ENCODE data around the gene SLC19A1.

Gene SLC19A1

DNA sequence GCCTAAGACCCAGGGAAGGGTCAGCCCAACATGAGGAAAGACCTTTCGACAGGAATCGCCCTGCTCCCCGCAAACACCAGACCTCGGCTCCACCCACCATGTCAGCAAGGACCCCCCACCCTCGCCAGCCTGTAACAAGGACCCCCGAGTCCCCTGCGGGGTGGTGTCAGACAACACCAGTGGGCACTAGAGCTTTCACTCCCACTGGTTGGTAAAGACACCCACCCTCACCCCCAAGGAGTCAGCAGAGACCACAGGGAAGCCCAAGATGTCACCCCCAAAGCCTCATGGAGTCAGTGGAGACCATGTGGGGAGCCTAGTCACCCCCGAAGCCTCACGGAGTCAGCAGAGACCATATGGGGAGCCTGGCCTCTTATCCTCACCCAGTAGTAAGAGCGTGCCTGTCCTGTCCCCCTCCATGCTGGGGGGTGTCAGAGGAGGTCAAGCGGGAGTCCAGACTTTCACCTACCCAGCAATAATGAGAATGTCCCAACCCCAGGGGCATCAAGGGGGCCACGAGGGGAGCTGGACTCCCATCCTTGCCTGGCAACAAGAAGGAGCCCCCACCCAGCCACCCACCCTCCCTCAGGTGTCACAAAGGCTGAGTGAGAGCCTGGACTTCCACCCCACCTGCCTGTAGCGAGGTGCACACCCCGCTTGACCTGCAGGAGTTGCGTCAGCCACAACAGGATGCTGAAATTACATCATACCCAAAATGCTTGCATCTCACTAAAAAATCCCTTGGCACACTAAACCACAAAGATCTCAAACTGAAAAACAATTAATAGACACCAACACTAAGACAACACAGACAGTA, 24.8 kb downstream of the SLC19A1 start:
- no peak for DNase-seq (ENCODE audit: low read depth in 2 of 2)

DNA sequence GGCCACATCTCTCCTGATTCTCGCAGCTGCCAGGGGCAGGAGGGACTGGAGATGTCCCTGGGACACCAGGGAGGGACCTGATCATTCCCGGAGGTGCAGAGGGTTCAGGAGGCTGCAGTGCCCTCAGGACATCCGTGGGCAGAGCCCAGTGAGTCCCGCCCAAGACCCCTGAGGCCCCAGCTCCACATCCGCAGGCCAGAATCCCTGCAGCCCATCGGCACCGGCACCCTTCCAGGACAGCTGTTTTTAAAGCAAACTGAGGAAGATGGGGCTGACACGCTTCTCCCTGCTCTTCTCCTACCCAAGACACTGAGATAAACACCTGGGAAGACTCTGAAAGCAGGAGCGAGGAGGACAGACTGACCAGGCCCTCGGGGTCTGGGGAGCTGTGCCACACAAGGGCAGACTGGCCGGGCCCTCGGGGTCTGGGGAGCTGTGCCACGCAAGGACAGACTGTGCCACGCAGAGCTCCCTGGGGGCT, 25.5 kb downstream of the SLC19A1 start:
- DNase-seq (ENCODE audit: low read depth in 2 of 2), result no peak

DNA sequence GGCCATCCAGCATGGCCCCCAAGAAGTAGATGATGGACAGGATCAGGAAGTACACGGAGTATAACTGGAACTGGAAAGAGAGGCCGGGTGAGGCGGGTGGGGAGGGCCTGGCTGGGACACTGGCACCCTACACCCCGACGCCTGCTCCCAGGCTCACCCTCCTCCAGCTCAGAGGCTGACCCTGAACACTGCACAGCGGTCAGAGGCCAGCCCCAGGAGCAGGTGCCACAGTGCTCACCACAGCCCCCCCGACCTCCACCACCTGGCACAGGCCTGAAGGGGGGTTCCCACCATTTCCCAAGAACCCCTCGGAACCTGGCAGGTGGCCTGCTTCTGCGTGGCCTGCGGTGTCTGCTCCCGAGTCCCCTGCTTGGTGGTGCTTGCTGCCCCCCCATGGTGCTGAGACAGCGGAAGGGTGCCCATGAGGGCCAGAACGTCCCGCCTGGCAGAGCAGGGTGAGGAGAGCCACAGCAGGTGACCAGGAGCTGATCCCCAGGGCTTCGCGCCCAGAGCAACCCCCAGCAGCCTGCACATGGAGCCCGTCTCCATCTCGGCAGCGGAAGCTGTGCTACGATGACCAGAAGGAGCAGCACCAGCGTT, 26.1 kb downstream of the SLC19A1 start:
- DNase-seq (ENCODE audit: low read depth in 2 of 2), result no peak

DNA sequence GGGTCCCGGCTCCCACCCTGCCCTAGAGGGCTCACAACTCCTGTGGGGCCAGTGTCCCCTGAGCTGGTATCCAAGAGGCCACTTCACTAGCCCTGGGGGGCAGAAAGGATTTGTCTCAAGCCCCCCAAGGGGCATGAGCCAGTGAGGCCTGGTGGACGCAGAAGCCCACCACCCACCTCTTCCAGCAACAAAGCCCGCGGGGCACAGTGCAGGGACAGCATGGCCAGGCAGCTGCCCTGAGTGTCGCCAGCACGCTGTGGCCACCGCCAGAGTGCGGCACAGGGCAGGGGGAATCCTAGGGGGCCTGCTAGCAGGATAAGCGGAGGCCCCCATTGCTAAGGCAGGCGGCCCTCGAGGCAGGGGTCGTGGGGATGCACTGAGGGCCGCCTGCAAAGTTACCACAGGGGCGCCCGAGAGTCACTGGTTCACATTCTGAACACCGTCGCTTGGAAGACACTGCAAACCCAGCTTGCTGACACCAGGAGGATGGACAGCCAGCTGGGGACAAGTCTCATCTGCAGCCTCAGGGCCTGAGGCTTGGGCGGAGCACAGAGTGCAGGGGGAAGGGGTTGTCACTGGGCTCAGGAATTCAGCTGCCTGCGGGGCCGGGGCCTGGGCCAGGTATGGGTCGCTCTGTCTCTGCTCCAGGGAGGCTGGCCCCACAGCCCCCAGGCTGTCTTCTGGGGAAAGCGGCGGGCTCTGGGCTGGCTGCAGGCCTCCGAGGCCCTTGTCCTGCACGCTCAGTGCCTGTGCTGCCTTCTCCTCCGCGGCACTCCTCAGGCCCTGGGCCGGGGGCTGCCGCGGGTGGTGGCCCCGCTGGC, 26.8 kb downstream of the SLC19A1 start:
- no peak for DNase-seq (ENCODE audit: low read depth in 2 of 2)

DNA sequence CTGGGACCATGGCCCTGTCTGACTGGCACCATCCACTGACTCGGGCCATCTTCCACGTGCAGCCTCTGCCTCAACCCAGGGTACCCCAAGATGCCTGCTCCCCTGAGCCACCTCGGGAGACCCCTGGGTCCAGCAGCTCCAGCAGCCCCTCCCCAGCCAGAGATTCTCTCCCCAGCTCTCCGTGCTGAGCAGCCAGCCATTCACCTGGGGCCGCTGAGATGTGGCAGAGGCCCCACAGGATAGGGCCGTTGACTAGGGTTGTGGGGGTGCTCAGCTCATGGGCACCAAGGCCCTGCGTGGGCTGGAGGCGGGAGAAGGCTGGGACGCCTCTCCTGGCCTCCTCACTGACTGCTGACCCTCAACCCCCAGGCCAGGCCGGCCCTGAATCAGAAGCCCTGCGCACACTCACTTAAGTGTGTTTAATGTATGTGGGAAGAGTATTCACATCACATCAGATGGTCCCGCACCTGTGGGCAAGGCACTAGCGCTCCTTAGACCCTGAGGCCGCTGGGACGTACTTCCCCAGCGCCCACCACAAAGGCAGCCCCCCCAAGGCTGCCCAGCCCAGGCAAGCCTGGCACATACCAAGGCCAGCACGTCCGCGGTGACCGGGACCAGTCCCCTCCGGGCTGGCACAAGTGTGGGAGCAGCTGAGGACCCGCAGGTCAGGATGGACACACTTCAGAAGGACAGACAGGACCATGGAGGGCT, 27.8 kb downstream of the SLC19A1 start:
- no peak for DNase-seq (ENCODE audit: low read depth in 2 of 2)

DNA sequence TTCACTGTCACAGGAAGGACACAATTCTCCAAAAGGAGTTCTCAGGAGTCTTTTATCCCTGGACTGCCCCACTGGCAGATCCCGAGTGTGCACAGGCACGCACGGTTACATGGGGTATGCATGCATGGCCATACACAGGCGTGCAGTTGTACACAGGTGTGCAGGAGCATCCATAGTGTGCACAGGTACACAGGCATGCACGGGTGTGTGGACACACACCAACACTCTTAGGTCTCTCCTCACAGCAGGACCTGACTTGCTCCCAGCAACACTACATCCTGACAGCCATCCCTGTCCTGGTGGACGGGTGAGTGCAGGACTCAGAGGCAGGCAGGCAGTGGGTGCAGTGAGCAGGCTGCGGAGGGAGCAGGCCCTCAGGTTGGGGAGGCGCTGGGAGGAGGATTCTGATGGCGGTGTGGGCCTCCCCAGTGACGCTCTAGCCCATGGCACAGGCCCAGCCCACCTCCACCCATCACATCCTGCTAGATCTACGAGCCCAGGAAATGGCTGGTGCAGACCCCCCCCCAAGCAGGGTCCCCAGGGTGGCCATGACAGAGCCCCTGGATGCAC, 28.4 kb downstream of the SLC19A1 start:
- DNase-seq (ENCODE audit: low read depth in 2 of 2), result no peak

DNA sequence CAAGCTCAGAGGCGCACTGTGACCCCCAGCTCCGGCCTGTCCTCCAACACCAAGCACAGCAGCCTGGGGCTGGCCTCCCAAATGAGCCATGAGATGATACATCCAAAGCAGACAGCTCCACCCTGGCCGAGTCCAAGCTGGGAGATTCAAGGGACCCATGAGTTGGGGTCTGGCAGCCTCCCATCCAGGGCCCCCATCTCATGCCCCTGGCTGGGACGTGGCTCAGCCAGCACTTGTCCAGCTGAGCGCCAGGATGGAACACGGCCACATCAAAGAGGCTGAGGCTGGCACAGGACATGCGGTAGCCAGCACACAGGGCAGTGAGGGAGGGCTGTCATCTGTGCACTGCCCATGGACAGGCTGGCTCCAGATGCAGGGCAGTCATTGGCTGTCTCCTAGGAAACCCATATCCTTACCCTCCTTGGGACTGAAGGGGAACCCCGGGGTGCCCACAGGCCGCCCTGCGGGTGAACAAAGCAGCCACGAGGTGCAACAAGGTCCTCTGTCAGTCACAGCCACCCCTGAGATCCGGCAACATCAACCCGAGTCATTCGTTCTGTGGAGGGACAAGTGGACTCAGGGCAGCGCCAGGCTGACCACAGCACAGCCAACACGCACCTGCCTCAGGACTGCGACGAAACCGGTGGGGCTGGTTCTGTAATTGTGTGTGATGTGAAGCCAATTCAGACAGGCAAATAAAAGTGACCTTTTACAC, 29.1 kb downstream of the SLC19A1 start:
- no peak for DNase-seq (ENCODE audit: low read depth in 2 of 2)

DNA sequence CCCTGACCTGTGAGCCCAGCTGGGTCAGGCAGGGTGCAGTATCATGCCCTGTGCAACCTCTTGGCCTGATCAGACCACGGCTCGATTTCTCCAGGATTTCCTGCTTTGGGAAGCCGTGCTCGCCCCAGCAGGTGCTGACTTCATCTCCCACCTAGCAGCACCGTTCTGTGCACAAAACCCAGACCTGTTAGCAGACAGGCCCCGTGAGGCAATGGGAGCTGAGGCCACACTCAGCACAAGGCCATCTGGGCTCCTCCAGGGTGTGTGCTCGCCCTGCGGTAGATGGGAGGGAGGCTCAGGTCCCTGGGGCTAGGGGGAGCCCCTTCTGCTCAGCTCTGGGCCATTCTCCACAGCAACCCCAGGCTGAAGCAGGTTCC, 29.6 kb downstream of the SLC19A1 start:
- DNase-seq (ENCODE audit: low read depth in 2 of 2), result no peak

DNA sequence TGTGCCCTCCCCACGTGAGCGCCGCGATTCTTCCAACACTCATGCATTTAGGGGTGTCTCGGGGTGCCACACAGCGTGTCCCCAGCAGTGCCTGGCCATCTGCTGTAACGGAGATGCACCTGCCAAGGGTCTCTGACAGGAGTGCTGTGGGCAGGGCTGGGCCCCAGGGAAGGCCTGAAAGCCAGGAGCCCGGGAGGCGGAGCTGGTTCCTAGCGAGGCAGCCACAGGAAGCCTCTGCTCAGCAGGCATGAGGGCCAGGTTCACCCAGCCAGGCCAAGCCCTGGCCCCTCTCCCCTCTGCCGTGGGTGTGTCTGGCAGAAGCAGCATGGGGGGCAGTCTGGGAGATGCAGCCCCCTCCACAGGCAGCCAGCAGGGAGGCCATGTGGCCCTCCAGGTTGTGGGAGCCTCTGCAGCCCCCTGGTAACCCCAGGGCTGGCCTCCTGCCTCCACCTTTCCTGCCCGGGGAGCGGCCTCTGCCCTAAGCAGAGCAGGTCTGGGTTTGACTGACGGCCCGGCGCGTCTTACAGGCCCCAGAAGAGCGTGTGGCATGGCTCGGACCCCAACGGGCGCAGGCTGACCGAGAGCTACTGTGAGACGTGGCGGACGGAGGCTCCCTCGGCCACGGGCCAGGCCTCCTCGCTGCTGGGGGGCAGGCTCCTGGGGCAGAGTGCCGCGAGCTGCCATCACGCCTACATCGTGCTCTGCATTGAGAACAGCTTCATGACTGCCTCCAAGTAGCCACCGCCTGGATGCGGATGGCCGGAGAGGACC, 30.4 kb downstream of the SLC19A1 start:
- DNase-seq (ENCODE audit: low read depth in 2 of 2), result no peak

DNA sequence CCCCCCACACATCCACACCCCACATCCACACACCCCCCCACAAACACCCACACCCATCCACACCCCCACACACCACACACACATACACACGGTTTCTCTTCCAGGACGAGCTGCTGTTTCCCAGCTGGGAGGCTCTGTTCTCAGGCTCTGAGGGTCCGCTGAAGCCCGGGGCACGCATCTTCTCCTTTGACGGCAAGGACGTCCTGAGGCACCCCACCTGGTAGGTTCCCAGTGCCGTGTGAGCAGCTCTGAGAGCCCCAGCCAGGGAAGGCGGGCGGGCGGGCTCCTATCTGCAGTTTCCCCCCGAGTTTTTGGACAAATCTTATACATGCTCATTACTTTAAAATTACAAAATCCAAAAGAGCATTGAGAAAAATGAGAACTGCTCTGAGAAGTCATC, 31.2 kb downstream of the SLC19A1 start:
- DNase-seq (ENCODE audit: low read depth in 2 of 2), result no peak

DNA sequence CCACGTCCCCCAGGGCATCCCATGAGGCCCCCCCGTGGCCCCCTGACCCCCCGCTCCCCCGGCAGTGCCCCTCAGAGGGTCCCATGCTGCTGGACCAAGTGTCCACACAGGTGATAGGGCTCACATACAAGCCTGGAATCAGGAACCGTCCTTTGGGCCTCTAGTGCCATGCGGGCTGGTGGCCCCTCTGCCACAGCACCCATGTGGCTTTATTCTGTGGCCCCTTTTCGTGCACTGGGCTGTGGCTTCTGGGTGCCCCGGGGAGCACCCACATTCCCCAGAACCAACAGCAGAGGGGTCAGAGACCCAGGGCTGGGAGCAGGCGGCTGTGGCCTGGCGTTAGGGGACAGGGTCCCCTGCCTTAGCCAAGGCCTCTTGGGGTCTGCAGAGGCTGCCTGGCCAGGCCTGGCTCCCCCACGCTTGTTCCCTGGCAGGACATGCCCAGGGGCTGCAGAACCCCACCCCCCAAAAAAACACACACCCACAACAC, 31.7 kb downstream of the SLC19A1 start:
- DNase-seq (ENCODE audit: low read depth in 2 of 2), result no peak

DNA sequence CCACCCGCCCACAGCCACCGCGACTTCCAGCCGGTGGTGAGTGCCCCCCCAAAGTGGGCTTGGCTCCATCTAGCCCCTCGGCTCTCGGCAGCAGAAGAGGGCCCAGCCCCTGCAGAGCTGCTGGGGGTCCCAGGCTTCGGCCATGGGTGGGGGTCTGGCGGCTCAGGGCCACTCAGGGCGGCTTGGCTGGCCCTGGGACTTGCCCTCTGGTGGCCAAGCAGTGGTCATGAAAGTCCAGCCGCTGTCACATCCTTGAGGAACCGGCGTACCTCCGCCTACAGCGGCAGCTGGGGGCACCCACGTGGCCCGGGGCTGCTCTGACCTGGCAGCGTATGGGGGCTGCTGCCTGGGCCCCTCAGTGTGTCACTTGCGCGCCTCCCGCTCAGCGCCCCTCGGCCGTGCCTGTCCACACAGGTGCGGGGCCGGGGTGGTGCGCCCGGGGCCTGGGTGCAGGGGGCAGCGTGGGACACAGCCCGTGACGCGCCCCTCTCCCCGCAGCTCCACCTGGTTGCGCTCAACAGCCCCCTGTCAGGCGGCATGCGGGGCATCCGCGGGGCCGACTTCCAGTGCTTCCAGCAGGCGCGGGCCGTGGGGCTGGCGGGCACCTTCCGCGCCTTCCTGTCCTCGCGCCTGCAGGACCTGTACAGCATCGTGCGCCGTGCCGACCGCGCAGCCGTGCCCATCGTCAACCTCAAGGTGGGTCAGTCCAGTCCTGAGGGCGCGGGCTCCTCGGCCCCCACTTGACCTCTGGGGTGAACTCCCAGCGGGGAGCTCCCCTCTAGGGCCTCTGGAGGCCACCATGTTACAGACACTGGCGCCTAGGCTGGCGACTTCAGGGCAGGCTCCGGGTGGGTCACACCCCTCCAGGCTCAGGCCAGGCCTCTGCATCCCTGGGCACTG, 32.4 kb downstream of the SLC19A1 start:
- no peak for DNase-seq (ENCODE audit: low read depth in 2 of 2)

DNA sequence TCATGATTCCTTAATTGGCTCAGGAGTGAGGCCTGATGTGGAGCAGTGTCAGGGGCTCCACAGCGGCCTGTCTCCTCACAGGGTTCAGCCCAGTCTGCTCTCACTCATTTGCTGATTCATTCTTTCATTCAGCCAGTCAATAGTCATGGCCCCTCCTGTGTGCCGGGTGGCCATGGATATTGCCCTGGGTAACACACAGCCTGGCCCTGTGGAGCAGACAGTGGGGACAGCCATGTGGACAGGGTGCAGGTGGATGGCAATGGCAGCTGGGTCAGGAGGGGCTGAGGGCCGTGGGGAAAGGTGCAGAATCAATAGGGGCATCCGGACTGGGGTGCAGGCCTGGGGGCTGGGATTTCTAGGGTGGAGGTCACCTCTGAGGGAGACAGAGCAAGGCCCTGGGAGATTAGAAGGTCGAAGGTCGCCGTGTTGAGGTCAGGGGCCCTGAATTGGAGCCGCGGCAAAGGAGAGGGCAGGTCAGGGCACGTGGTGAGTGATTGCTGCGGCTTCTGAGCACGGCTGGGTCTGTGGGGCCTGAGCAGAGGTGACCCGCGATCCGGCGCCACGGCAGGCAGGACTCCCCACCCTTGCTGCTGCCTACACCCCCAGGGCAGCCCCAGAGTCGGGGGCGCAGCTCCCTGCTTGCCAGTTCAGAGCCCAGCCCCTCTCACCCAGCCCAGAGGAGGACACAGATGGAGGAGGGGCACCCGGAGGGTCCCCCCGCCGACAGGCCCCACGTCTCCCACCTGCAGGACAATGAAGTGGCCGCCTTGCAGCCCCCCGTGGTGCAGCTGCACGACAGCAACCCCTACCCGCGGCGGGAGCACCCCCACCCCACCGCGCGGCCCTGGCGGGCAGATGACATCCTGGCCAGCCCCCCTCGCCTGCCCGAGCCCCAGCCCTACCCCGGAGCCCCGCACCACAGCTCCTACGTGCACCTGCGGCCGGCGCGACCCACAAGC, 33.4 kb downstream of the SLC19A1 start:
- no peak for DNase-seq (ENCODE audit: low read depth in 2 of 2)

DNA sequence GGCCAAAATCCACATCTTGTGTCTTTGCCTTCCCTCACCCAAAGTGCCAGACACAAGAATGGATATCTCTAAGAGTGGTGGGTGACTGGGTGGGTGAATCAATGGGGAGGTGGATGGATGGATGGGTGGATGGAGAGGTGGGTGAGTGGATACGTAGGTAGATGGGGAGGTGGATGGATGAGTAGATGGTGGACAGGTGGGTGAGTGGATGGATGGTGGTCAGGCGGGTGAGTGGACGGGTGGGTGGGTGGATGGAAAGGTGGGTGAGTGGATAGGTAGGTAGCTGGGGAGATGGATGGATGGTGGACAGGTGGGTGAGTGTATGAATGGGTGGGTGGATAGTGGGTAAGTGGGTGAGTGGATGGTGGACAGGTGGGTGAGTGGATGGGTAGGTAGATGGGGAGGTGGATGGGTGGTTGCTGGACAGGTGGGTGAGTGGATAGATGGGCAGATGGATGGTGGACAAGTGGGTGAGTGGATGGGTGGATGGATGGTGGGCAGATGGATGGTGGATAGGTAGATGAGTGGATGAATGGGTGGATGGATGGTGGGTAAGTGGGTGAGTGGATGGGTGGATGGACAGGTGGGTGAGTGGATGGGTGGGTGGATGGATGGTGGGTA, 34.2 kb downstream of the SLC19A1 start:
- DNase-seq (ENCODE audit: low read depth in 2 of 2), result no peak

DNA sequence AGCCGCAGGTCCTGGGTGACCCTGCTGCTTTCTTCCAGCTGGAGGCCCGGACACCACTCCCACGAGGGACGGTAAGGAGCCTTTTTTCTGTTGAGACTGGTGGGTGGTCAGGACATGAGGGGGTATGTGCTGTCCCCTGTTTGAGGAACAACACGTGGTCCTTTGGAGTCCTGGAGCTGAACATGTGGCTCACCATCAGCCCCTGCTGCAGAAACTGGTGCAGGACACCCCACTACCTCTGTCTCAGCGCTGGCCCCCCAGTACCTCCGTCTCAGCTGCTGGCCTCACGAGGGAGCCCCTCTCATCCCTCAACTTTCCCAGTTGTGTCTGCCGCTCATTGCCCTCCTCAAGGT, 34.7 kb downstream of the SLC19A1 start:
- DNase-seq (ENCODE audit: low read depth in 2 of 2), result no peak

DNA sequence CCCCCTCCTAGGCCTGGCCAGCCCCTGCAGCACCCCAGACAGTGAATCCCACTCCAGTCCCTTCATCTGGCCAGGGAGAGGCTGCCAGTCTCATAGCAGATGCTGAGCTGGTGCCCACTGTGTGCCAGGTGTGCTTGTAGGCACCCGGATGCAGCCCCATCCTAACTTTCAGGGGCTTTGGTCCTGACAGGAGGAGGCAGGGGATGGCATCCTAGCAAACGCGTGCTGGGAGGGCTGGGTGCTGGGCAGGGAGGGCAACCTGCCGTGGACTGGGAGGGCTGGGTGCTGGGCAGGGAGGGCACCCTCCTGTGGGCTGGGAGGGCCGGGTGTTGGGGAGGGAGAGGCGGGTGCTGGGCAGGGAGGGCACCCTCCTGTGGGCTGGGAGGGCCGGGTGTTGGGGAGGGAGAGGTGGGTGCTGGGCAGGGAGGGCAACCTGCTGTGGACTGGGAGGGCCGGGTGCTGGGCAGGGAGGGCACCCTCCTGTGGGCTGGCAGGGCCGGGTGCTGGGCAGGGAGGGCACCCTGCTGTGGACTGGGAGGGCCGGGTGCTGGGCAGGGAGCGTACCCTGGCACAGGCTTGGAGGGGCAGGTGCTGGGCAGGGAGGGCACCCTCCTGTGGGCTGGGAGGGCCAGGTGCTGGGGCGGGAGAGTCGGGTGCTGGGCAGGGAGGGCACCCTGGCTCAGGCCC, 35.3 kb downstream of the SLC19A1 start:
- DNase-seq (ENCODE audit: low read depth in 2 of 2), result no peak

Measured in fibroblast of skin of left biceps (primary cell).